Effector memory CD4-positive, alpha-beta T cell (primary cell): ENCODE results near the gene ATF7.
"Not testable (repeated sequence)": the region's sequence is repeated elsewhere in the genome, so short reads cannot be mapped to it uniquely, and the experiment has no call there.

Experiments
- DNase-seq, 3 donors: peaks; one replicate each; pipeline ENCODE4 v3.0.0-alpha.2; 2020
- H3K27ac ChIP-seq: 2 replicates; pipeline ENCODE4 v1.7.0; 2013; ENCODE audit warnings: mild to moderate bottlenecking, low read length, moderate library complexity; ENCODE audit not compliant: insufficient read depth, poor library complexity, severe bottlenecking
- H3K27me3 ChIP-seq: replicated peaks from 2 replicates; pipeline ENCODE4 v1.7.0; 2013; ENCODE audit warnings: mild to moderate bottlenecking, low read length; ENCODE audit not compliant: insufficient read depth, control insufficient read depth, poor library complexity, severe bottlenecking
- H3K36me3 ChIP-seq: 2 replicates; pipeline ENCODE4 v1.7.0; 2013; ENCODE audit warnings: mild to moderate bottlenecking, low read length, moderate library complexity; ENCODE audit not compliant: control insufficient read depth, insufficient read depth
- H3K4me1 ChIP-seq: 2 replicates; pipeline ENCODE4 v1.7.0; 2013; ENCODE audit warnings: low read length, mild to moderate bottlenecking; ENCODE audit not compliant: control insufficient read depth, insufficient read depth, poor library complexity, severe bottlenecking
- H3K4me3 ChIP-seq: 2 replicates; pipeline ENCODE4 v1.7.0; 2013; ENCODE audit warnings: low read length, low read depth, mild to moderate bottlenecking; ENCODE audit not compliant: insufficient read depth, poor library complexity, severe bottlenecking
- H3K9me3 ChIP-seq: 2 replicates; pipeline ENCODE4 v1.7.0; 2013; ENCODE audit warnings: mild to moderate bottlenecking, low read length, moderate library complexity; ENCODE audit not compliant: control insufficient read depth

The ATF7 gene

DNA sequence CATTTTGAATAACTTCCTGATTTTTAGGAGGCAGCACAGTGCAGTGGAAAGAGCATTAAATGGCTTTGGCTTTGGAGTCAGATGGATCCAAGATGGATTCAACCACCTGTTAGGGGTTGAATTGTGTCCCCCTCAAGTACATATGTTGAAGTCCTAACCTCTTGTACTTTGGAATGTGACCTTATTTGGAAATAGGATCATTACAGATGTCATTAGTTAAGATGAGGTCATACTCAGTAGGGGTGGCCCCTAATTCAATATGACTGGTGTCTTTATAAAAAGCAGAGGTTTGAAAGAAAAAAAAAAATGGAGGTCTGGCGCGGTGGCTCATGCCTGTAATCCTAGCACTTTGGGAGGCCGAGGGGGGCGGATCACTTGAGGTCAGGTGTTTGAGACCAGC, 30.9 kb upstream of the ATF7 start:
- Histone ChIP-seq H3K4me3 (no peak overlapping the region), H3K27ac (no peak overlapping the region), H3K4me1 (no peaks in the 10 kb centered on the region), H3K9me3 (no peaks in the 10 kb centered on the region), H3K27me3 (no peaks in the 10 kb centered on the region), H3K36me3 (no peaks in the 10 kb centered on the region)
- no peak for DNase-seq

DNA sequence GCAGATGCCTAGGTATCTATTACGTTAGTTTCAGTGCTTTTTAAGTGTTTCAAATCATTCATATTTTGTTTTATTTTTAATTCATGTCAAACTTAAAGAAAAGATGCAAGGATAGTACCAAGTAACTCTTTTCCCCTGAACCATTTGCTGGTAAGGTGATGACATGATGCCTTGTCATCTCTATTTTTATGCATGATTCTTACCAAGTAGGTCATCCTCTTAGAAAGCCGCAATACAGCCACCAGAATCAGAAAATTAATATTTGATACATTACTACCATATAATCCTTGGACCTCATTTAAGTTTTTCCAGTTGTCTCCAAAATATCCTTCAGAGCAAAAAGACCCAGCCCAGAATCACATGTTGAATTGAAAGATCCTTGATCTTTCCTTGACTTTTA, 27.4 kb upstream of the ATF7 start:
- DNase-seq: no peak
- H3K9me3 ChIP-seq: no peaks in the 10 kb centered on the region
- no peaks in the 10 kb centered on the region for H3K36me3 ChIP-seq
- no peaks in the 10 kb centered on the region for H3K4me1 ChIP-seq
- no peak overlapping the region for H3K27ac ChIP-seq
- no peaks in the 10 kb centered on the region for H3K27me3 ChIP-seq
- H3K4me3 ChIP-seq: no peak overlapping the region

DNA sequence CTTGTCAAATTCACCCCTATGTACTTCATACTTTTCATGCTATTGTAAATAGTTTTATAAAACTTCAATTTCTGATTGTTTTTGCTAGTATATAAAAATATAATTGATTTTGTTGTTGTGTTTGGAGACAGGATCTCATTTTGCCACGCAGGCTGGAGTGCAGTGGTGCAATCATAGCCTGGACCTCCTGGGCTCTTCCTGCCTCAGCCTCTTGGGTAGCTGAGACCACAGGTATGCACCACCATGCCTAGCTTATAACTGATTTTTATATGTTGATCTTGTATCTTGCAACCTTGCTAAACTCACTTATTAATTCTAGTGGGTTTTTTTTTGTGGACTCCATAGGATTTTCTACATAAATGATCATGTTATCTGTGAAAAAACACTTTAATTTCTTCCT, 26.2 kb upstream of the ATF7 start:
- Histone ChIP-seq H3K4me1 (no peaks in the 10 kb centered on the region), H3K27me3 (no peaks in the 10 kb centered on the region), H3K27ac (no peak overlapping the region), H3K9me3 (no peaks in the 10 kb centered on the region), H3K4me3 (no peak overlapping the region), H3K36me3 (no peaks in the 10 kb centered on the region)
- DNase-seq: no peak

DNA sequence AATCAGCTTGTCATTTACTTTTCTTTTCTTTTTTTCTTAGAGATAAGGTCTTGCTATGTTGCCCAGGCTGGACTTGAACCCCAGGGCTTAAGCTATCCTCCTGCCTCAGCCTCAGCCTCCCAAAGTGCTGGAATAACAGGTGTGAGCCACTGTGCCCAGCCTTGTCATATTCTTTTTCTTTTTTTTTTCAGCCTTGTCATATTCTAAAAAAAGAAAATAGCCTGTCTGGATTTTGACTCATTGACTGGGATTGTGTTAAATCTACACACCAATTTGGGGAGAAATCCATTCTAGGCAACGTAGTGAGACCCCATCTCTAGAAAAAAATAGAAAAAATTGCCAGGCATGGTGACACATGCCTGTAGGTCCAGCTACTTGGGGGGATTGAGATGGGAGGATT, 25.6 kb upstream of the ATF7 start:
- no peaks in the 10 kb centered on the region for H3K36me3 ChIP-seq
- no peaks in the 10 kb centered on the region for H3K4me1 ChIP-seq
- H3K27ac ChIP-seq: no peak overlapping the region
- no peaks in the 10 kb centered on the region for H3K27me3 ChIP-seq
- no peaks in the 10 kb centered on the region for H3K9me3 ChIP-seq
- H3K4me3 ChIP-seq: no peak overlapping the region
- no peak for DNase-seq

DNA sequence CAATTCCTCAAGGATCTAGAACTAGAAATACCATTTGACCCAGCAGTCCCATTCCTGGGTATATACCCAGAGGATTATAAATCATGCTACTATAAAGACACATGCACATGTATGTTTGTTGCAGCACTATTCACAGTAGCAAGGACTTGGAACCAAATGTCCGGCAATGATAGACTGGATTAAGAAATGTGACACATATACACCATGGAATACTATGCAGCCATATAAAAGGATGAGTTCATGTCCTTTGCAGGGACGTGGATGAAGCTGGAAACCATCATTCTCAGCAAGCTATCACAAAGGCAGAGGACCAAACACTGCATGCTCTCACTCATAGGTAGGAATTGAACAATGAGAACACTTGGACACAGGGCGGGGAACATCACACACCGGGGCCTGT, 20.1 kb upstream of the ATF7 start:
- H3K27me3 ChIP-seq, DNase-seq, H3K9me3 ChIP-seq, H3K4me3 ChIP-seq, H3K36me3 ChIP-seq, H3K27ac ChIP-seq, H3K4me1 ChIP-seq: not testable (repeated sequence)

DNA sequence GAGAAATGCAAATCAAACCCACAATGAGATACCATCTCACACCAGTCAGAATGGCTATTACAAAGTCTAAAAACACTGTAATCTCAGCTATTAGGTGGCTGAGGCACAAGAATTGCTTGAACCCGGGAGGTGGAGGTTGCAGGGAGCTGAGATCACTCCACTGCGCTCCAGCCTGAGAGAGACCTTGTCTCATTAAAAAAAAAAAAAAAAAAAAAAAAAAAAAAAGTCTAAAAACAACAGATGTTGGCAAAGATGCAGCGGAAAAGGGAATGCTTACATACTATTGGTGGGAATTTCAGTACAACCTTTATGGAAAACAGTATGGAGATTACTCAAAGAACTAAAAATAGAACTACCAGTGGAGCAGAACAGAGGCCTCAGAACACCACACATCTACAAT, 19.0 kb upstream of the ATF7 start:
- no peak for DNase-seq
- no peak overlapping the region for H3K27ac ChIP-seq
- no peak overlapping the region for H3K4me3 ChIP-seq
- no peaks in the 10 kb centered on the region for H3K36me3 ChIP-seq
- H3K9me3 ChIP-seq: no peaks in the 10 kb centered on the region
- no peaks in the 10 kb centered on the region for H3K27me3 ChIP-seq
- H3K4me1 ChIP-seq: no peaks in the 10 kb centered on the region

DNA sequence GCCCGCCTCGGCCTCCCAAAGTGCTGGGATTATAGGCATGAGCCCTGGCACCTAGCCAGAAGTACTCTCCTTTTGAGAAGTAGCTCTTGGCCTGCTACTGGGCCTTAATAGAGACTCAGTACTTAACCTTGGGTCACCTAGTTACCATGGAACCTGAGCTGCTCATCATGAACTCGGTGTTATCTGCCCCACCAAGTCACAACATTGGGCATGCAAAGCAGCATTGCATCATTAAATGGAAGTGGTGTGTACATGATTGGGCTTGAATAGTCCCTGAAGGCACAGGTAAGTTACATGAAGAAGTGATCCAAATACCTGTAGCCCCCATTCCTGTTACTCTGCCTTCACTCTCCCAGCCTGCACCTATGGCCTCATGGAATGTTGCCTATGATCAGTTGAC, 18.0 kb upstream of the ATF7 start:
- Histone ChIP-seq H3K4me3 (no peak overlapping the region), H3K27me3 (no peaks in the 10 kb centered on the region), H3K27ac (no peak overlapping the region), H3K9me3 (no peaks in the 10 kb centered on the region), H3K4me1 (no peaks in the 10 kb centered on the region), H3K36me3 (no peaks in the 10 kb centered on the region)
- no peak for DNase-seq

DNA sequence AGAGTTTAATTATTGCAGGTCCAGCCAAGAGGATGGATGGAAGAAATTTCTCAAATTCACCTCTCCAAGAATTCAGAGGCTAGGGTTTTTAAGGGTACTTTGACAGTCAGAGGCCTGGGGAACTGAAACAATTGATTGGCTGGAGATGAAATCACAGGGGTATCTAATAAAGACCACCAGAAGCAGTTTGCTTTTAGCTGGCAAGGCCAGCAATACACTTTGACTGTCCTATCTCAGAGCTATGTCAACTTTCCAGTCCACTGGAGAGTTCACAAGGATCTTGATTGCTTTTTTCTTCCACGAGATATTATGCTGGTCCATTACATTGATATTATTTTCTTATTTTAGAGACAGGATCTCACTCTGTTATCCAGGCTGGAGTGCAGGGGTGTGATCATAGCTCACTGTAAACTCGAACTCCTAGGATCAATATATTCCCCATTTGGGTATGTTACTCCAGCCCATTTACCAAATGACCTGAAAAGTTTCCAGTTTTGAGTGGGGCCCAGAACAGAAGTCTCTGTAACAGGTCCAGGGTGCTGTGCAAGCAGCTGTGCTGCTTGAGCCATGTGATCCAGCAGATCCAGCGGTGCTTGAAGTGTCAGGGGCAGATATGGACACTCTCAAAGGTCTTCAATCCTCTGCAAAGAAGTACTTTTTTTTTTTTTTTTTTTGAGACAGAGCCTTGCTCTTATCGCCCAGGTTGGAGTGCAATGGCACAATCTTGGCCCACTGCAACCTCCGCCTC, 17.2 kb upstream of the ATF7 start:
- H3K4me3 ChIP-seq: no peak overlapping the region
- H3K27me3 ChIP-seq: no peaks in the 10 kb centered on the region
- no peaks in the 10 kb centered on the region for H3K9me3 ChIP-seq
- no peak overlapping the region for H3K27ac ChIP-seq
- H3K36me3 ChIP-seq: no peaks in the 10 kb centered on the region
- no peak for DNase-seq
- no peaks in the 10 kb centered on the region for H3K4me1 ChIP-seq

DNA sequence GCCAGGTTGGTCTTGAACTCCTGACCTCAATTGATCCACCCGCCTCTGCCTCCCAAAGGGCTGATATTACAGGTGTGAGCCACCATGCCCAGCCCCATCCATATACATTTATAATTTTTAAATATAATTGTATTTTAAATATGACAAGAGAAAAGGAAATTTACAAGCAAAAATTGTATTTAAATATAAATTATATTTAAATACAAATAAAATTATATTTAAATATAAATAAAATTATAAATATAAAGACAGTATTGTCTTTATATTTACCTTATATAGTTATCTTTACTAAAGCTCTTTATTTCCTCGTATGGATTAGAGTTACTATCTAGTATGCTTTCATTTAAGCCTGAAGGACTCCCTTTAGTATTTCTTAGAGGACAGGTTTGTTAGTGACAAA, 11.9 kb upstream of the ATF7 start:
- DNase-seq: no peak
- Histone ChIP-seq H3K9me3 (no peaks in the 10 kb centered on the region), H3K36me3 (no peaks in the 10 kb centered on the region), H3K27me3 (no peaks in the 10 kb centered on the region), H3K4me3 (no peak overlapping the region), H3K27ac (no peak overlapping the region), H3K4me1 (no peaks in the 10 kb centered on the region)

DNA sequence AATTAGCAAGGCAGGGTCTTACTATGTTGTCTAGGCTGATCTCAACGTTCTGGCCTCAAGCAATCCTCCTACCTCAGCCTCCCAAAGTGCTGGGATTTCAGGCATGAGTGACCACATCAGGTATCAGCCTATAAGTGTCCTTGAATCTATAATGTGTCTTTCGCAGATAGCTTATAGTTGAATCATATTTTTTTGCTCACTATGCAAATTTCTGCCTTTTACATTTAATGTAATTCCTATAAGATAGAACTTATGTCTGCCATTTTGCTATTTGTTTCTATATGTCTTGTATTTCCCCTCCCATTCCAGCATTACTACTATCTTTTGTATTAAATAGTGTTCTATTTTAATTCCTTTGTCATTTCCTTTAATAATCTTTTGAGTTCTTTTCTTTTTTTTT, 10.5 kb upstream of the ATF7 start:
- Histone ChIP-seq H3K9me3 (no peaks in the 10 kb centered on the region), H3K4me3 (no peak overlapping the region), H3K36me3 (no peaks in the 10 kb centered on the region), H3K27me3 (no peaks in the 10 kb centered on the region), H3K27ac (no peak overlapping the region), H3K4me1 (no peaks in the 10 kb centered on the region)
- no peak for DNase-seq
